Measurements from ENCODE around the gene HEPH.

GRCh38 chrX:66233209-66233608, 69.2 kb downstream of the HEPH start:
- TF ChIP-seq JUND (IDR thresholded peaks at IDR 0.05) (no peak), TAF1 (conservative IDR thresholded peaks at IDR 0.05) (no peak), EGR1 (IDR thresholded peaks at IDR 0.05; ENCODE audit: low read depth in 2 of 2) (no peak), CTCF (IDR thresholded peaks at IDR 0.05; ENCODE audit: low read depth, low read length, missing input control) (no peak)
